Stimulated activated CD8-positive, alpha-beta memory T cell treated with anti-CD3 and anti-CD28 coated beads, Interleukin-15, amount 100 ng/mL, for 4 hours (primary cell): ENCODE data around the gene UBE2QL1.

Experiments used
- DNase-seq, 2 donors: peaks; one replicate each; pipeline ENCODE4 v3.0.0-alpha.2; 2020; ENCODE audit warnings: low read depth in 2 of 2

The UBE2QL1 gene

GRCh38 chr5:6430418-6431028 lies 18.1 kb upstream of the UBE2QL1 start:
- no peak for DNase-seq

GRCh38 chr5:6431214-6432195 lies 17.2 kb upstream of the UBE2QL1 start:
- DNase-seq: no peak

- no peak for DNase-seq
These were observed 16.5 kb upstream of the UBE2QL1 start for GRCh38 chr5:6432206-6432605.

- DNase-seq: no peak
These were observed 13.9 kb upstream of the UBE2QL1 start for GRCh38 chr5:6434731-6435130.

- no peak for DNase-seq
These were observed 13.3 kb upstream of the UBE2QL1 start for GRCh38 chr5:6435356-6435755.

GRCh38 chr5:6436715-6437331 lies 11.8 kb upstream of the UBE2QL1 start:
- no peak for DNase-seq

GRCh38 chr5:6439588-6440550 lies 8.8 kb upstream of the UBE2QL1 start:
- no peak for DNase-seq

- DNase-seq: no peak
These were observed 6.3 kb upstream of the UBE2QL1 start for GRCh38 chr5:6442333-6442732.

- DNase-seq: no peak
These were observed 5.3 kb upstream of the UBE2QL1 start for GRCh38 chr5:6443326-6443725.

- no peak for DNase-seq
These were observed 2.6 kb upstream of the UBE2QL1 start for GRCh38 chr5:6446042-6446441.

- no peak for DNase-seq
These were observed 1.9 kb upstream of the UBE2QL1 start for GRCh38 chr5:6446626-6447309.

- no peak for DNase-seq
These were observed 1.1 kb upstream of the UBE2QL1 start for GRCh38 chr5:6447384-6448140.

- DNase-seq: no peak
These were observed 543 bp upstream of the UBE2QL1 start for GRCh38 chr5:6448141-6448491.

- no peak for DNase-seq
These were observed 953 bp downstream of the UBE2QL1 start for GRCh38 chr5:6449465-6450158.

GRCh38 chr5:6450319-6450833 lies 1.7 kb downstream of the UBE2QL1 start:
- no peak for DNase-seq

- DNase-seq: no peak
These were observed 4.2 kb downstream of the UBE2QL1 start for GRCh38 chr5:6452622-6453504.

GRCh38 chr5:6453937-6454560 lies 5.4 kb downstream of the UBE2QL1 start:
- no peak for DNase-seq

GRCh38 chr5:6454628-6455053 lies 6.0 kb downstream of the UBE2QL1 start:
- no peak for DNase-seq
